Measurements from ENCODE around the gene WDR12.
"Not testable (repeated sequence)": the region's sequence is repeated elsewhere in the genome, so short reads cannot be mapped to it uniquely, and the experiment has no call there.

Gene WDR12

GRCh38 chr2:202883987-202884675, 27.3 kb downstream of the WDR12 start:
- no peak for DNase-seq (ENCODE audit: low spot score)

GRCh38 chr2:202881570-202881969, 29.9 kb downstream of the WDR12 start:
- no peak for DNase-seq (ENCODE audit: low spot score)

GRCh38 chr2:202877699-202878098, 33.8 kb downstream of the WDR12 start:
- DNase-seq (ENCODE audit: low spot score): no peak

GRCh38 chr2:202871300-202872141, 40.0 kb downstream of the WDR12 start, which contains the start of gene ICA1L:
TSS of gene ICA1L (minus strand) at chr2:202871766. CDS start at chr2:202829009, 42,757 bp downstream.
- DNase-seq (ENCODE audit: low spot score): peak; percentile 64

- peak; percentile 95 for DNase-seq (ENCODE audit: low spot score)
These were observed 40.8 kb downstream of the WDR12 start for GRCh38 chr2:202870431-202871299.

GRCh38 chr2:202861987-202862386, 49.5 kb downstream of the WDR12 start:
- DNase-seq (ENCODE audit: low spot score): no peak

- no peak for DNase-seq (ENCODE audit: low spot score)
These were observed 52.9 kb downstream of the WDR12 start for GRCh38 chr2:202858601-202859000.

GRCh38 chr2:202849343-202849742, 62.1 kb downstream of the WDR12 start:
- DNase-seq (ENCODE audit: low spot score): not testable (repeated sequence)

- no peak for DNase-seq (ENCODE audit: low spot score)
These were observed 62.7 kb downstream of the WDR12 start for GRCh38 chr2:202848813-202849212.

- no peak for DNase-seq (ENCODE audit: low spot score)
These were observed 63.6 kb downstream of the WDR12 start for GRCh38 chr2:202847693-202848524.

GRCh38 chr2:202844656-202845055, 66.8 kb downstream of the WDR12 start:
- DNase-seq (ENCODE audit: low spot score): no peak

- DNase-seq (ENCODE audit: low spot score): no peak
These were observed 68.8 kb downstream of the WDR12 start for GRCh38 chr2:202842690-202843089.

- DNase-seq (ENCODE audit: low spot score): no peak
These were observed 70.2 kb downstream of the WDR12 start for GRCh38 chr2:202841090-202841867.

GRCh38 chr2:202831242-202832220, 79.9 kb downstream of the WDR12 start:
- DNase-seq (ENCODE audit: low spot score): peak; percentile 58

GRCh38 chr2:202824901-202825300, 86.6 kb downstream of the WDR12 start:
- no peak for DNase-seq (ENCODE audit: low spot score)
